GM12874 (cell line): ENCODE measurements around the gene SCRT2.

Source experiments
- CTCF ChIP-seq: IDR thresholded peaks from 2 replicates; pipeline ENCODE4 v1.5.1; 2011; ENCODE audit warnings: low read depth, mild to moderate bottlenecking, control low read depth, low read length, moderate library complexity; ENCODE audit not compliant: insufficient read depth

SCRT2 gene

GRCh38 chr20:631101-631500 is 44.5 kb downstream of the SCRT2 start:
- TF ChIP-seq CTCF: no peak

- TF ChIP-seq CTCF: no peak
Measured at GRCh38 chr20:626579-626978, 49.0 kb downstream of the SCRT2 start.

DNA sequence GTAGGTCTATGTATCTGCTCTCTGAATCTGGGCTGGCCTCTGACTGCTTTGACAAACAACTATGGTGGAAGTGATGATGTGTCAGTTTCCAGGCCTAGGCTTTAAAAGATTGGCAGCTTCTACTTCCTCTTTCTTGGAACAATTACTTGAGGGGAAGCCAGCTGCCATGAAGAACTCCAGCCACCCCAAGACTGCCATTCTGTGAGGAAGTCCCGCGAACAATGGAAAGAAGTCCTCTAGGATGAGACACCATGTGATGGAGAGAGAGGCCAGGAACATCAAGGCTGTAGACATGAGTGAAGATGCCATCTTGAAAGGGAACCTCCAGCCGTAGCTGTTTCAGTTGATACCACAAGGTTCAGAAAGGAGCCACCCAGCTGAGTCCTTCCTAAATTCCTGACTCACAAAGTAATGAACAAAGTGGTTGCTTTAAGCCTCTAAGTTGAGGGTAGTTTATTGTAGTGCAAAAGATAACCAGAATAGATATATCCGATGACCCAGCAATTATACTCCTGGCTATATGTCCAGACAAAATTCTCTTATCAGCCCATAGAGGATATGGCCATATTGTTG is 50.2 kb downstream of the SCRT2 start:
- no peak for TF ChIP-seq CTCF

GRCh38 chr20:623704-624103 is 51.9 kb downstream of the SCRT2 start:
- no peak for TF ChIP-seq CTCF

DNA sequence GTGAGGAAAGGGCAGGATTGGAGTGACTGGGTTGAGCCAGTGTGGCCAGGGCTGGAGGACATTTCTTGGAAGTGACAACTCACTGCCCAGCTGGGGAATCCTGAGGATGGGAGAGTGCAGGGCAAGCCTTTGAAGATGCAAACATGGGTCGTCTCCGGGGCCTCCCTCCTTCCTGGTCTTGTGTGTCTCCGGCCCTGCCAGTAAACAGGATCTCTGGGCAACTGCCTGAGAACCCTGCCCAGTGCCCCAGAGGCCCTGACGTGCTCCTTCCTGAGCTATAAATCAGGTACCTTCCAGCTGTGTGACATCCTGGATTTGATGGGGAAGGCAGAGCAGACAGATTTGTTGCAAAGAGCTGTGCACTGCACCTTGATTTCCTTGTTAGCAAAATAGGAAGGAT is 52.6 kb downstream of the SCRT2 start:
- no peak for TF ChIP-seq CTCF

- TF ChIP-seq CTCF: no peak
Measured at GRCh38 chr20:622161-622560, 53.4 kb downstream of the SCRT2 start.

- TF ChIP-seq CTCF: no peak
Measured at GRCh38 chr20:621125-621756, 54.4 kb downstream of the SCRT2 start.
